Measurements from ENCODE around the gene EXOSC3.
"Not testable (repeated sequence)": the region's sequence is repeated elsewhere in the genome, so short reads cannot be mapped to it uniquely, and the experiment has no call there.

Gene EXOSC3

GRCh38 chr9:37775216-37775919 lies 9.5 kb downstream of the EXOSC3 start:
- no peak for DNase-seq

GRCh38 chr9:37769995-37770394 lies 14.9 kb downstream of the EXOSC3 start:
- DNase-seq: no peak

GRCh38 chr9:37769306-37769705 lies 15.6 kb downstream of the EXOSC3 start:
- DNase-seq: no peak

- DNase-seq: not testable (repeated sequence)
Observed at GRCh38 chr9:37765263-37765662, 19.6 kb downstream of the EXOSC3 start.

GRCh38 chr9:37761511-37761910 lies 23.4 kb downstream of the EXOSC3 start:
- DNase-seq: no peak

GRCh38 chr9:37760416-37761161 lies 24.3 kb downstream of the EXOSC3 start:
- no peak for DNase-seq

GRCh38 chr9:37758747-37759146 lies 26.1 kb downstream of the EXOSC3 start:
- no peak for DNase-seq

- peak; percentile 24 for DNase-seq
Observed at GRCh38 chr9:37753489-37754190, 31.2 kb downstream of the EXOSC3 start, which contains the start of gene TRMT10B. TSS of gene TRMT10B (plus strand) at chr9:37753805. CDS start at chr9:37761932, 8,127 bp downstream.

GRCh38 chr9:37752642-37753488 lies 32.0 kb downstream of the EXOSC3 start:
- no peak for DNase-seq

- not testable (repeated sequence) for DNase-seq
Observed at GRCh38 chr9:37752112-37752511, 32.8 kb downstream of the EXOSC3 start.

GRCh38 chr9:37751704-37752103 lies 33.2 kb downstream of the EXOSC3 start:
- not testable (repeated sequence) for DNase-seq

GRCh38 chr9:37751186-37751585 lies 33.7 kb downstream of the EXOSC3 start:
- no peak for DNase-seq

GRCh38 chr9:37749129-37749528 lies 35.7 kb downstream of the EXOSC3 start:
- DNase-seq: no peak

- peak; percentile 62 for DNase-seq
Observed at GRCh38 chr9:37747271-37747753, 37.6 kb downstream of the EXOSC3 start.

- no peak for DNase-seq
Observed at GRCh38 chr9:37746448-37747270, 38.2 kb downstream of the EXOSC3 start.

GRCh38 chr9:37745970-37746369 lies 38.9 kb downstream of the EXOSC3 start:
- no peak for DNase-seq

- DNase-seq: no peak
Observed at GRCh38 chr9:37740631-37741328, 44.1 kb downstream of the EXOSC3 start.

- DNase-seq: no peak
Observed at GRCh38 chr9:37740128-37740527, 44.7 kb downstream of the EXOSC3 start.

- DNase-seq: no peak
Observed at GRCh38 chr9:37739222-37739621, 45.6 kb downstream of the EXOSC3 start.

- no peak for DNase-seq
Observed at GRCh38 chr9:37732952-37733351, 51.9 kb downstream of the EXOSC3 start.

Data from DMS 273 treated with DMSO at 0.1 percent for 48 hours (cell line).